Measurements from ENCODE around the gene YTHDF2. TPM values are rescaled to one million over a fixed set of nuclear protein-coding genes. Genes with fewer than 3 reads are reported as not detected.
"Not testable (repeated sequence)": the region's sequence is repeated elsewhere in the genome, so short reads cannot be mapped to it uniquely, and the experiment has no call there.

The YTHDF2 gene
- total RNA-seq = 10 to 100 TPM; 36.4 to 53.0 TPM

GRCh38 chr1:28736450-28737306 lies at the start of gene YTHDF2:
YTHDF2 (plus strand) TSS chr1:28736940; CDS start chr1:28737121, 181 bp downstream.
- TF ChIP-seq CTCF (IDR thresholded peaks at IDR 0.05) = peak; percentile 92
- Histone ChIP-seq H3K4me1 (ENCODE audit: control insufficient read depth in 1 of 2, low read depth in 2 of 2) (peaks cover 22 to 47% of the 10 kb centered on the region in 2 donors), H3K9me3 (no peaks in the 10 kb centered on the region), H3K4me3 (peak within 1 kb of the TSS; percentile 91), H3K27ac (peak within 1 kb of the TSS; percentile 85 to 92), H3K36me3 (peaks cover 8% of the 10 kb centered on the region), H3K27me3 (replicated peaks; ENCODE audit: insufficient read depth) (no peaks in the 10 kb centered on the region)
- DNase-seq (ENCODE audit: low spot score) (peak; percentile 91), ATAC-seq (ENCODE audit: insufficient number of reproducible peaks, low FRiP score, low read depth) (peak; percentile 92)

GRCh38 chr1:28691627-28692026 lies 45.1 kb upstream of the YTHDF2 start:
- not testable (repeated sequence) for H3K4me1 ChIP-seq (ENCODE audit: control insufficient read depth in 1 of 2, low read depth in 2 of 2); ATAC-seq (ENCODE audit: insufficient number of reproducible peaks, low FRiP score, low read depth); H3K4me3 ChIP-seq; H3K27me3 ChIP-seq (replicated peaks; ENCODE audit: insufficient read depth); DNase-seq (ENCODE audit: low spot score); H3K9me3 ChIP-seq; H3K27ac ChIP-seq
- peaks cover 23% of the 10 kb centered on the region for H3K36me3 ChIP-seq

DNA sequence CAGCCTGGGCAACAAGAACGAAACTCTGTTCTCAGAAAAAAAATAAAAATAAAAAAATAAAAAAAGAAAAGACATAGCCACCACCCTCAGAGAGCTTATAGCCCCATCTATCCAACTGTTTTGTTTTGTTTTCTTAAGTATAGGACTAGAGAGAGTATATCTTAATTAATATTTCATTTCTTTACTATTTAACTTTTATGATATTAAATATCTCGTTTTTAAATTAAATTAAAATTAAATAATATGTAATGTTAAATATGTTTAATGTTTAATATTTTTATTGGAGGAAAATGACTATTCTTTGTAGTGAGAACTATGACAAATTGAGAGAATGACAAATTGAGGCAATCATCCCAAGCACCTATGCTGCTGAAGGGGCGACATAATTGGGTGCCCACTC lies 33.1 kb upstream of the YTHDF2 start:
- H3K27ac ChIP-seq = no peak overlapping the region
- H3K4me1 ChIP-seq (ENCODE audit: control insufficient read depth in 1 of 2, low read depth in 2 of 2) = no peaks in the 10 kb centered on the region
- no peaks in the 10 kb centered on the region for H3K9me3 ChIP-seq
- H3K4me3 ChIP-seq = no peak overlapping the region
- no peak for DNase-seq (ENCODE audit: low spot score)
- peaks cover 34% of the 10 kb centered on the region for H3K36me3 ChIP-seq
- no peak for TF ChIP-seq CTCF (IDR thresholded peaks at IDR 0.05)
- no peak for ATAC-seq (ENCODE audit: insufficient number of reproducible peaks, low FRiP score, low read depth)
- no peaks in the 10 kb centered on the region for H3K27me3 ChIP-seq (replicated peaks; ENCODE audit: insufficient read depth)

GRCh38 chr1:28716336-28716735 lies 20.4 kb upstream of the YTHDF2 start:
- TF ChIP-seq CTCF (IDR thresholded peaks at IDR 0.05) = no peak
- H3K9me3 ChIP-seq = no peaks in the 10 kb centered on the region
- ATAC-seq (ENCODE audit: insufficient number of reproducible peaks, low FRiP score, low read depth) (no peak), DNase-seq (ENCODE audit: low spot score) (no peak)
- no peaks in the 10 kb centered on the region for H3K4me1 ChIP-seq (ENCODE audit: control insufficient read depth in 1 of 2, low read depth in 2 of 2)
- no peaks in the 10 kb centered on the region for H3K27me3 ChIP-seq (replicated peaks; ENCODE audit: insufficient read depth)
- H3K36me3 ChIP-seq = peaks cover 12% of the 10 kb centered on the region
- no peak overlapping the region for H3K4me3 ChIP-seq
- no peak overlapping the region for H3K27ac ChIP-seq

DNA sequence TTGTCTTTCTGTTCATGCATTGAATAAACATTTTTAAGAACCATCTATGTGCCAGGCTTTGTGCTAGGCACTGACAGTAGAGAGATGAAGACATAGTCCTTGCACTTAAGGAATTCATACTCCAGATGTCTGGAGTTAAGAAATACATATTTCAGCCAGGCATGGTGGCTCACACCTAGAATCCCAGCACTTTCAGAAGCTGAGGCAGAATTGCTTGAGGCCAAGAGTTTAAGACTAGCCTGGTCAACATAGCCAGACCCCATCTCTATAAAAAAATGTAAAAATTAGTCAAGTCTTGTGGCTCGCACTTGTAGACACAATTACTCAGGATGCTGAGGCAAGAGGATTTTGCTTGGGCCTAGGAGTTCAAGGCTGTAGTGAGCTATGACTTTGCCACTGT lies 18.6 kb upstream of the YTHDF2 start:
- Histone ChIP-seq H3K36me3 (peaks cover 12% of the 10 kb centered on the region), H3K4me3 (no peak overlapping the region), H3K27ac (no peak overlapping the region), H3K4me1 (ENCODE audit: control insufficient read depth in 1 of 2, low read depth in 2 of 2) (no peaks in the 10 kb centered on the region), H3K9me3 (no peaks in the 10 kb centered on the region), H3K27me3 (replicated peaks; ENCODE audit: insufficient read depth) (no peaks in the 10 kb centered on the region)
- no peak for TF ChIP-seq CTCF (IDR thresholded peaks at IDR 0.05)
- no peak for ATAC-seq (ENCODE audit: insufficient number of reproducible peaks, low FRiP score, low read depth)
- DNase-seq (ENCODE audit: low spot score) = no peak

All from thoracic aorta (tissue), 2 donors.